Measurements from ENCODE around the gene NOX5. TPM values are rescaled to one million over a fixed set of nuclear protein-coding genes. Genes with fewer than 3 reads are reported as not detected.

NOX5 gene
- total RNA-seq, 1 experiment from 2014 or later: 0.91 TPM

GRCh38 chr15:69035918-69036258 is 21.4 kb downstream of the NOX5 start:
- ChIA-PET CTCF (interaction anchor here (0.6 to 3.4 kb wide), 6 partner anchors 8 to 427 kb away, joined by 3 to 15 read pairs (median 5); no protein-coding TSS in a partner anchor), RAD21 (ENCODE audit: low non-redundant PET in 1 of 2, low total read pairs in 2 of 2, uncharacterized antibody in 2 of 2, unreplicated experiment in 2 of 2) (no interaction called here), POLR2A (no interaction called here)
- H3K9ac ChIP-seq (ENCODE audit: low read length): no peak overlapping the region
- H3K27me3 ChIP-seq (ENCODE audit: insufficient read depth, low read length): no peaks in the 10 kb centered on the region
- no peaks in the 10 kb centered on the region for H3K9me2 ChIP-seq (ENCODE audit: insufficient read depth)
- H3K4me3 ChIP-seq (replicated peaks in 1 of 2; ENCODE audit: low read depth in 1 of 2, low read length in 2 of 2): no peak overlapping the region
- no TSS peak for BruUV-seq (replicated peaks)
- intact Hi-C loops (cut with micrococcal nuclease): no loop called here
- TF ChIP-seq YY1 (IDR thresholded peaks at IDR 0.05; ENCODE audit: extremely low read depth, insufficient replicate concordance, low read depth, low read length): no peak
- TF ChIP-seq MAX (IDR thresholded peaks at IDR 0.05): peak; percentile 4; the same call in 1 of the 2 replicates
- no peak for TF ChIP-seq ELF1 (IDR thresholded peaks at IDR 0.05; ENCODE audit: borderline replicate concordance, low read depth)
- TF ChIP-seq REST (IDR thresholded peaks at IDR 0.05; ENCODE audit: low read depth): no peak
- no peak for TF ChIP-seq POLR2A (IDR thresholded peaks at IDR 0.05; ENCODE audit: borderline replicate concordance, extremely low read depth, insufficient read depth, insufficient read length)
- no peak overlapping the region for H3K4me2 ChIP-seq (ENCODE audit: low read length)
- no peak overlapping the region for H3K27ac ChIP-seq (ENCODE audit: low read depth, low read length)
- no peaks in the 10 kb centered on the region for H3K79me2 ChIP-seq (ENCODE audit: insufficient read depth, low read length)
- H2AFZ ChIP-seq (ENCODE audit: low read depth, low read length, poor library complexity, severe bottlenecking): no peak overlapping the region
- ATAC-seq: no peak
- no peaks in the 10 kb centered on the region for H3K9me3 ChIP-seq (ENCODE audit: control insufficient read depth in 1 of 2, insufficient read depth in 1 of 2, low read depth in 1 of 2, low read length in 2 of 2)
- no peaks in the 10 kb centered on the region for H4K20me1 ChIP-seq (ENCODE audit: insufficient read depth)
- H3K36me3 ChIP-seq (ENCODE audit: control insufficient read depth in 1 of 2, insufficient read depth in 2 of 2, low read length in 2 of 2): no peaks in the 10 kb centered on the region
- H3K4me1 ChIP-seq (ENCODE audit: control insufficient read depth in 1 of 2, insufficient read depth in 2 of 2, low read length in 2 of 2): peaks cover 7 to 49% of the 10 kb centered on the region in 2 experiments; a peak in 3 of 4 replicates
- no peak for DNase-seq (ENCODE audit: low read depth, low spot score)

GRCh38 chr15:69036826-69037225 is 22.3 kb downstream of the NOX5 start:
- Histone ChIP-seq H3K4me1 (ENCODE audit: control insufficient read depth in 1 of 2, insufficient read depth in 2 of 2, low read length in 2 of 2) (peaks cover 7 to 40% of the 10 kb centered on the region in 2 experiments; a peak in 3 of 4 replicates), H3K9me3 (ENCODE audit: control insufficient read depth in 1 of 2, insufficient read depth in 1 of 2, low read depth in 1 of 2, low read length in 2 of 2) (no peaks in the 10 kb centered on the region), H3K36me3 (ENCODE audit: control insufficient read depth in 1 of 2, insufficient read depth in 2 of 2, low read length in 2 of 2) (no peaks in the 10 kb centered on the region), H3K79me2 (ENCODE audit: insufficient read depth, low read length) (no peaks in the 10 kb centered on the region), H3K4me3 (replicated peaks in 1 of 2; ENCODE audit: low read depth in 1 of 2, low read length in 2 of 2) (no peak overlapping the region), H2AFZ (ENCODE audit: low read depth, low read length, poor library complexity, severe bottlenecking) (no peak overlapping the region), H3K27me3 (ENCODE audit: insufficient read depth, low read length) (no peaks in the 10 kb centered on the region), H3K9me2 (ENCODE audit: insufficient read depth) (no peaks in the 10 kb centered on the region), H3K27ac (ENCODE audit: low read depth, low read length) (no peak overlapping the region), H3K9ac (ENCODE audit: low read length) (no peak overlapping the region), H3K4me2 (ENCODE audit: low read length) (no peak overlapping the region), H4K20me1 (ENCODE audit: insufficient read depth) (no peaks in the 10 kb centered on the region)
- RAD21 ChIA-PET (ENCODE audit: low non-redundant PET in 1 of 2, low total read pairs in 2 of 2, uncharacterized antibody in 2 of 2, unreplicated experiment in 2 of 2): no interaction called here
- CTCF ChIA-PET: no interaction called here
- ATAC-seq (no peak), DNase-seq (ENCODE audit: low read depth, low spot score) (no peak)
- POLR2A ChIA-PET: no interaction called here
- no peak for TF ChIP-seq SP1 (IDR thresholded peaks at IDR 0.05; ENCODE audit: low read depth)
- TF ChIP-seq CEBPB (IDR thresholded peaks at IDR 0.05; ENCODE audit: low read depth): no peak
- TF ChIP-seq JUND (IDR thresholded peaks at IDR 0.05): no peak
- TF ChIP-seq ZBTB33 (IDR thresholded peaks at IDR 0.05; ENCODE audit: extremely low read depth, insufficient replicate concordance, low read length): no peak
- BruUV-seq (replicated peaks): no TSS peak
- intact Hi-C loops (cut with micrococcal nuclease): no loop called here
